Body of pancreas (tissue), 4 donors: ENCODE results near the gene PUS7. TPM values are rescaled to one million over a fixed set of nuclear protein-coding genes. Genes with fewer than 3 reads are reported as not detected.

Source experiments
- ATAC-seq: fragments of 150-250 bp; one replicate; pipeline ENCODE4 v1.9.1; 2016
- DNase-seq, 4 donors: peaks; one replicate each; pipeline ENCODE4 v3.0.0-alpha.2; 2019
- H3K27ac ChIP-seq, 4 donors: fragments of 200-600 bp; sonication (generic); 1 replicate in 3 of 4; 2 replicates in 1 of 4; pipeline versions ENCODE4 v1.5.1 to v1.6.1; 2016 to 2019; ENCODE audit warnings: mild to moderate bottlenecking in 1 of 4, mixed read lengths in 1 of 4, moderate library complexity in 1 of 4
- H3K27me3 ChIP-seq, 2 donors: fragments of 200-600 bp; sonication (generic); one replicate each; pipeline ENCODE4 v1.6.0; 2016; ENCODE audit warnings: mild to moderate bottlenecking in 1 of 2
- H3K36me3 ChIP-seq, 2 donors: fragments of 200-600 bp; sonication (generic); replicated peaks in 1 of 2; 2 replicates each; pipeline ENCODE4 v1.5.1; 2016; ENCODE audit warnings: low read depth in 2 of 2; ENCODE audit not compliant: insufficient read depth in 1 of 2
- H3K4me1 ChIP-seq: fragments of 200-600 bp; sonication (generic); one replicate; pipeline ENCODE4 v1.6.0; 2016
- H3K4me3 ChIP-seq, 2 donors: fragments of 200-600 bp; sonication (generic); 1 replicate in 1 of 2; 2 replicates in 1 of 2; pipeline ENCODE4 v1.5.1; 2016 to 2019
- H3K9me3 ChIP-seq, 3 donors: fragments of 200-600 bp; sonication (generic); 1 replicate in 2 of 3; 2 replicates in 1 of 3; pipeline ENCODE4 v1.5.1; 2016
- POLR2A ChIP-seq, 3 donors: fragments of 450-650 bp; IDR thresholded peaks; one replicate each; pipeline ENCODE4 v1.6.1; 2016; ENCODE audit warnings: antibody characterized with exemption in 3 of 3, mild to moderate bottlenecking in 2 of 3
- WGBS, 2 donors: methylation state at CpG; one replicate each; pipeline ENCODE4 v1.1.5; 2017; 5-methylcytosine and 5-hydroxymethylcytosine counted together
- intact Hi-C: fragments of 100-400 bp; cut with DNase I; formaldehyde crosslinking; loops from one replicate; pipeline ENCODE4 v1.15.1; 2023
- total RNA-seq, 2 donors: library from RNA; depleted of rRNA; stranded (reverse); fragments of >200 nt; gene quantifications; one replicate each; pipeline ENCODE4 v1.1.0, GENCODE V29; 2016
- TF ChIP-seq, protein P1 (sequence below), 7 experiments: fragments of 450-650 bp in 4 of 7; fragments of 200-600 bp in 3 of 7; sonication (generic) in 3 of 7; IDR thresholded peaks; one replicate each; pipeline ENCODE4 v1.5.1; 2016 to 2019; ENCODE audit warnings: antibody characterized with exemption in 7 of 7

PUS7 gene
- total RNA-seq, 2 donors from 2014 or later = 10.6 to 11.9 TPM

DNA sequence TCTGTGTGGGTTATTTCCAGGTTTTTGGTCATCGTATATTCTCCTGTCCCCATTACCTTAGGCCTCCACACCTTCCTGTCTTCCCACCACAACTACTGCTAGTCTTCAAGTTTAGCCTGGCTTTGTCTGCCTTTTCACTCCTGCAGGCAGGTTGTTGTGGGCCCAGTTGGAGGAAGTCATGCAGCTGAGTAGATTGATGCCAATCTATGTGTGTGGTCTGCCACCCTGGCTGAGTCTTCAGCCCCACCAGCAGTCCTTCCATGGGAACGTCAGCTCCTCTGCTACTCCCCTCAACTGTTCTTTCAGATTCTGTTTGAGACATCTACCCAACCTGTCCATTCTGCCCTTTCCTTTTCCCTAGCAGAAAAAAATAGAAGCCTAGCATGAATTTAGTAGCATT is 16.3 kb upstream of the PUS7 start:
- H3K4me1 ChIP-seq = peaks cover 5% of the 10 kb centered on the region
- no peak overlapping the region for H3K27ac ChIP-seq
- intact Hi-C loops = no loop called here
- H3K4me3 ChIP-seq = no peak overlapping the region
- DNase-seq (no peak), ATAC-seq (no peak)
- peaks cover 0 to 13% of the 10 kb centered on the region in 2 donors for H3K36me3 ChIP-seq
- WGBS, 2 donors = 60 to 93% methylated on average over 2 of the region's 2 CpGs
- H3K27me3 ChIP-seq = no peaks in the 10 kb centered on the region
- TF ChIP-seq, protein P1, sequence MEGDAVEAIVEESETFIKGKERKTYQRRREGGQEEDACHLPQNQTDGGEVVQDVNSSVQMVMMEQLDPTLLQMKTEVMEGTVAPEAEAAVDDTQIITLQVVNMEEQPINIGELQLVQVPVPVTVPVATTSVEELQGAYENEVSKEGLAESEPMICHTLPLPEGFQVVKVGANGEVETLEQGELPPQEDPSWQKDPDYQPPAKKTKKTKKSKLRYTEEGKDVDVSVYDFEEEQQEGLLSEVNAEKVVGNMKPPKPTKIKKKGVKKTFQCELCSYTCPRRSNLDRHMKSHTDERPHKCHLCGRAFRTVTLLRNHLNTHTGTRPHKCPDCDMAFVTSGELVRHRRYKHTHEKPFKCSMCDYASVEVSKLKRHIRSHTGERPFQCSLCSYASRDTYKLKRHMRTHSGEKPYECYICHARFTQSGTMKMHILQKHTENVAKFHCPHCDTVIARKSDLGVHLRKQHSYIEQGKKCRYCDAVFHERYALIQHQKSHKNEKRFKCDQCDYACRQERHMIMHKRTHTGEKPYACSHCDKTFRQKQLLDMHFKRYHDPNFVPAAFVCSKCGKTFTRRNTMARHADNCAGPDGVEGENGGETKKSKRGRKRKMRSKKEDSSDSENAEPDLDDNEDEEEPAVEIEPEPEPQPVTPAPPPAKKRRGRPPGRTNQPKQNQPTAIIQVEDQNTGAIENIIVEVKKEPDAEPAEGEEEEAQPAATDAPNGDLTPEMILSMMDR (IDR thresholded peaks at IDR 0.05) = no peak
- no peak for TF ChIP-seq POLR2A (IDR thresholded peaks at IDR 0.05)
- no peaks in the 10 kb centered on the region for H3K9me3 ChIP-seq

DNA sequence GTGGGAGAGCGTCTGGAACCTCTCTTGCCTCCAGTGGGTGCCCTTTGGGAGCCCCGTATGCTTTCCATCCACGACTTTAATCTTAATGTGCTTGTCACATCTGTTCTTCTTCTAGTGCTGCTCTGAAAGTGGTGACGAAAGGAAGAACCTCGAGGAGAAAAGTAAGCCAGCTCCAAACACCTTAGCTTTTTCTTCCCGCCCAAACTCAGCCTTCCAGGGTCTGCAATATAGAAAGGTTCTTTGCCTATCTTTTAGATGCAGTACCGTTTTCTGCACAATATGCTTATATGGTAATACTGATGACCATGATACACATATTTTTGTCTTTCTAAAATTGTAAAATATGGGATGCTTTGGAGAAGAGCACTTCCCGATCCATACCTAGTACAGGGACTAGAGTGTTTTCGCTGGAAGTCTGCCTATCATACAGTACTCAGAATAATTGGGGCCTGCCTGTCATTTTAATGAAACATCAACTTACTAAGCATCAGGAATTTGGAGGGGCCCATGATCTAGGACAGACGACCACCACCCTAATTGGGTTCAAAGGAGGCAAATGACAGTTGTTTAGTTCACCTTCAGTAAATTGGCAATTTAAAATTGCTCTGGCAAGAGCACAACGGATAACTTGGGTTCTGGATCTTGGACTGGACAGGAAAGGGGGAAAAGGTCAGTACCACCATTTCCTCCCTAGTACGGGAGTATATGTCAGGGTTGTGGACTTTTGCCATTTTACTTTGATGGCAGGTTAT is 10.8 kb upstream of the PUS7 start:
- no peak for TF ChIP-seq POLR2A (IDR thresholded peaks at IDR 0.05)
- TF ChIP-seq, protein P1 (IDR thresholded peaks at IDR 0.05) = no peak
- DNase-seq (no peak), ATAC-seq (no peak)
- H3K9me3 ChIP-seq = no peaks in the 10 kb centered on the region
- intact Hi-C loops = no loop called here
- peak overlapping the region in 3 of 4 donors; percentile 46 to 93 (median 85) for H3K27ac ChIP-seq
- no peaks in the 10 kb centered on the region for H3K27me3 ChIP-seq
- H3K4me3 ChIP-seq = peak overlapping the region; percentile 26 to 84
- H3K36me3 ChIP-seq = peaks cover 0 to 2% of the 10 kb centered on the region in 2 donors
- H3K4me1 ChIP-seq = peaks cover 16% of the 10 kb centered on the region
- WGBS, 2 donors = 16 to 21% methylated on average over 12 of the region's 12 CpGs

DNA sequence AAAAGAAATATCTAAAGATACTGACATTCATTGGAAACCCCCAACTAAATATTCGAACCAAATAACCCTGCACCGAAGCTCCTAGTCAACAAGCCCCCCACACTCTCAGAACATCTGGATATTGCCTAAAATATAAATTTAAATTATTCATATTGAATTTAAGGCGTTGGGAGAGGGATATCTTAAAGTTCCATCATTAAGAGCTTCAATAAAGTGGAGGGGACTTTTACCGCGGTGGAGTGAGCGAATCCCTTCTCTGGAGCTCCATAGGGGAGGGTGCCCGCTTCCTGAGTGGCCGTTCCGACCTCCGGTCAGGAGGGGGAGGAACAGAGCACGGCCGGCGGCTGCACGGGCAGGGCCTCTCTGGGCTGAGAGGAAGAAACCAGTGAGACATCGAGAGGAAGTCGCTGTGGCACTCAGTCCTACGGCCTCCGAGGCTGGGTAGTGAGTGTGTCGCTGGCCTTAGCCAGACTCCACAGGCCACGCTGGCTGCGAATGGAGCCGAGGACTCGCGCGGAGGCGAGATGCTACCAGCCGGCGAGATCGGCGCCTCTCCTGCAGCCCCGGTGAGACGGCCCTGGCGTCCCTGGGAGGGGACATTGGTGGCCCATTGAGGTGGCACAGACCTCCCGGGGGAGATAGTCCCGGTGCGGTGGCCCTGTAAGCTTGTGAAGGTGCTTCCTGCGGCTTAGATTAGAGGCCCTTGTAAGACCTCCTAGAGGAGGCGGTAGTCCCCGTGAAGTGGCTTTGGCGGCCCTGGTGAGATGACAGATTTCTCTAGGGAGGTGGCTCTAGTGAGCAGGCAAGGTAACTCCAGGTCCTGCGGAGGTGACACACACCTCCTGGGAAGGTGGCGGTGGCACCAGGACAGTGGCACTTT is 10.0 kb upstream of the PUS7 start, which contains the start of gene RINT1:
Gene RINT1, plus strand, starts transcription at position 410 of the 880 bp plus-strand sequence. Its CDS starts 115 bp downstream, at position 525.
- Histone ChIP-seq H3K36me3 (peaks cover 0 to 2% of the 10 kb centered on the region in 2 donors), H3K4me3 (peak within 1 kb of the TSS; percentile 26 to 84), H3K27ac (peak within 1 kb of the TSS; percentile 46 to 93 (median 68)), H3K27me3 (no peaks in the 10 kb centered on the region), H3K4me1 (peaks cover 16% of the 10 kb centered on the region), H3K9me3 (no peaks in the 10 kb centered on the region)
- ATAC-seq (peak; percentile 100), DNase-seq (peak; percentile 90 to 93 (median 92))
- TF ChIP-seq POLR2A (IDR thresholded peaks at IDR 0.05) = peak; percentile 91 to 98 (median 96)
- TF ChIP-seq, protein P1 (IDR thresholded peaks at IDR 0.05) = peak in 6 of 7 experiments; percentile 37 to 79 (median 67)
- 2 to 8% methylated on average over 14 to 42 of the region's 42 CpGs for WGBS, 2 donors
- intact Hi-C loops = no loop called here

- intact Hi-C loops = no loop called here
- H3K4me3 ChIP-seq = no peak overlapping the region
Observed at GRCh38 chr7:105530546-105530945, 8.5 kb upstream of the PUS7 start.

More at GRCh38 chr7:105530546-105530945, 8.5 kb upstream of the PUS7 start:
- ATAC-seq (no peak), DNase-seq (no peak)
- H3K36me3 ChIP-seq = no peaks in the 10 kb centered on the region
- H3K9me3 ChIP-seq = no peaks in the 10 kb centered on the region
- no peak for TF ChIP-seq POLR2A (IDR thresholded peaks at IDR 0.05)
- TF ChIP-seq, protein P1 (IDR thresholded peaks at IDR 0.05) = no peak
- H3K27me3 ChIP-seq = no peaks in the 10 kb centered on the region
- WGBS, 2 donors = 91 to 96% methylated on average over 12 to 20 of the region's 20 CpGs
- peaks cover 16% of the 10 kb centered on the region for H3K4me1 ChIP-seq
- no peak overlapping the region for H3K27ac ChIP-seq
